ENCODE results near the gene SOHLH2. TPM values are rescaled to one million over a fixed set of nuclear protein-coding genes. Genes with fewer than 3 reads are reported as not detected.

The SOHLH2 gene
- total RNA-seq, 2 experiments from 2014 or later = not detected

- H3K9me3 Mint-ChIP-seq (ENCODE audit: low read depth) = no peaks in the 10 kb centered on the region
- DNase-seq (no peak), ATAC-seq (no peak)
- no peaks in the 10 kb centered on the region for H3K4me1 Mint-ChIP-seq
- no peak overlapping the region for H3K27ac Mint-ChIP-seq
- no peaks in the 10 kb centered on the region for H3K36me3 Mint-ChIP-seq
- CTCF ChIA-PET = no interaction called here
- no peak overlapping the region for H3K4me3 Mint-ChIP-seq
- H3K27me3 Mint-ChIP-seq = no peaks in the 10 kb centered on the region
These were observed 50.5 kb downstream of the SOHLH2 start for GRCh38 chr13:36163809-36164308.

- Mint-ChIP-seq H3K4me3 (no peak overlapping the region), H3K4me1 (no peaks in the 10 kb centered on the region), H3K27ac (no peak overlapping the region), H3K36me3 (no peaks in the 10 kb centered on the region), H3K9me3 (ENCODE audit: low read depth) (no peaks in the 10 kb centered on the region), H3K27me3 (no peaks in the 10 kb centered on the region)
- CTCF ChIA-PET = no interaction called here
- ATAC-seq (no peak), DNase-seq (no peak)
These were observed 51.1 kb downstream of the SOHLH2 start for GRCh38 chr13:36163286-36163685.

GRCh38 chr13:36160297-36160696, 54.1 kb downstream of the SOHLH2 start:
- Mint-ChIP-seq H3K27me3 (no peaks in the 10 kb centered on the region), H3K36me3 (no peaks in the 10 kb centered on the region), H3K4me1 (no peaks in the 10 kb centered on the region), H3K27ac (no peak overlapping the region), H3K4me3 (no peak overlapping the region), H3K9me3 (ENCODE audit: low read depth) (no peaks in the 10 kb centered on the region)
- ATAC-seq (no peak), DNase-seq (no peak)
- CTCF ChIA-PET = no interaction called here

DNA sequence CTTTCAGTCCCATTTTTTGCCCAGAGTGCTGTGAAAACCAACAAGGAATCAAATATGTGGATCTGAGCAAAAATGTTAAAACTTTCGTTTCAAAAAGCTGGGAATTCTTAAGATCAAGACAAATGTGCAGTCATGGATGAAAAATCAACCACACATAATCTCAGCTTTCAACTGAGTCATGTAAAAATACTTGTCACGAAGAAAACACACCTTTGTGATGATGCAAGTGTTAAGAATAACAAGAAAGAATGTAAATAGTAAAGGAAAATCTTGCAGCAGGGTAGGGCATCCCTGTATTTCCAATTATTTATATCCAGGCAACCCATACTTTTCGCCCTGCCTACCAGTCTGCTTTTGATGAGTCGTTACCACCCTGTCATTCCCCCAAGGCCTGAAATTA, 55.7 kb downstream of the SOHLH2 start:
- Mint-ChIP-seq H3K27me3 (no peaks in the 10 kb centered on the region), H3K4me1 (no peaks in the 10 kb centered on the region), H3K36me3 (no peaks in the 10 kb centered on the region), H3K9me3 (ENCODE audit: low read depth) (peaks cover 2% of the 10 kb centered on the region), H3K27ac (no peak overlapping the region), H3K4me3 (no peak overlapping the region)
- CTCF ChIA-PET = no interaction called here
- ATAC-seq (no peak), DNase-seq (no peak)

- DNase-seq = no peak
- Mint-ChIP-seq H3K9me3 (ENCODE audit: low read depth) (peaks cover 6% of the 10 kb centered on the region), H3K27ac (no peak overlapping the region), H3K36me3 (no peaks in the 10 kb centered on the region), H3K4me1 (no peaks in the 10 kb centered on the region), H3K4me3 (no peak overlapping the region), H3K27me3 (no peaks in the 10 kb centered on the region)
- CTCF ChIA-PET = no interaction called here
- no peak for ATAC-seq
These were observed 56.9 kb downstream of the SOHLH2 start for GRCh38 chr13:36157480-36157879.

DNA sequence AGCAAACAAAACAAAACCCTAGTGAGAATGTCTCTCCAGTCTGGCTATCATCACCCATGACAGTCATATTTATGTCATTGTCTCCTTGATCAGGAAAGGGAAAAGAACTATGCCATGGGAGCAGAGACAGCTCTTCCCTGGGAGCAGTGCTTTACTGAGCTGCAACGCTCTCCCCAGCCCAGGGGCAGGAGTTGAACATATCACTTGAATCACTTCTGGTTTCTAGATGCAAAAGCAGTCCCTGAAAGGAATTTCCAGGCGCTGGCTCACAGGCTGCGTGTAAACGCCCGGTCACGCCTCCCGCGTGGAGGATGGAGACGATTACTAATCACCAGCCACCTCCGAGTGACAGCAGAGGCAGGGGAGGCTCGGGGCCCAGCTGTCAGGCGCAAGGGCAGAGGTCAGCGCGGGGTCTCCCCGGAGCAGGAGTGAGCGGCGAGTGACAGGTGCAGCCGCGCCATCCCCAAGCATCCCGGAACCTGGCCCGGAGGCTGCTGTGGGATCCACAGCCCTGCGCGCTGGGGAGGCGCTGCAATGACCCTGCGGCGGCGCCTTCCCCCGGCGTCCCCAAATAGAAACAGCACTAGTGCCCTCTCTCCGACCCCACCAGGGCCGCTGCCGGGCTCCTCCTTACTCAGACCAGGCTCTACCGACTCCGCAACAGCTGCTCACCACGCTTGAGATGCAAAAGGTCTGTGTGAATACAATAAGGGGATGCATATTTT, 59.6 kb downstream of the SOHLH2 start:
- CTCF ChIA-PET = no interaction called here

GRCh38 chr13:36151591-36151990, 62.8 kb downstream of the SOHLH2 start:
- Mint-ChIP-seq H3K27me3 (no peaks in the 10 kb centered on the region), H3K4me3 (no peak overlapping the region), H3K36me3 (no peaks in the 10 kb centered on the region), H3K4me1 (no peaks in the 10 kb centered on the region), H3K27ac (no peak overlapping the region), H3K9me3 (ENCODE audit: low read depth) (peaks cover 8% of the 10 kb centered on the region)
- no peak for DNase-seq
- no peak for ATAC-seq
- CTCF ChIA-PET = no interaction called here

More for the DNA sequence above, 59.6 kb downstream of the SOHLH2 start:
- no peaks in the 10 kb centered on the region for H3K4me1 Mint-ChIP-seq
- H3K27me3 Mint-ChIP-seq = no peaks in the 10 kb centered on the region
- no peak overlapping the region for H3K4me3 Mint-ChIP-seq
- no peak for ATAC-seq
- H3K27ac Mint-ChIP-seq = no peak overlapping the region
- no peak for DNase-seq
- H3K9me3 Mint-ChIP-seq (ENCODE audit: low read depth) = peaks cover 6% of the 10 kb centered on the region
- no peaks in the 10 kb centered on the region for H3K36me3 Mint-ChIP-seq

- no peak overlapping the region for H3K4me3 Mint-ChIP-seq
- no peak overlapping the region for H3K27ac Mint-ChIP-seq
- no peaks in the 10 kb centered on the region for H3K36me3 Mint-ChIP-seq
- CTCF ChIA-PET = no interaction called here
- DNase-seq (no peak), ATAC-seq (no peak)
- H3K4me1 Mint-ChIP-seq = no peaks in the 10 kb centered on the region
- no peaks in the 10 kb centered on the region for H3K27me3 Mint-ChIP-seq
- peaks cover 5% of the 10 kb centered on the region for H3K9me3 Mint-ChIP-seq (ENCODE audit: low read depth)
These were observed 65.9 kb downstream of the SOHLH2 start for GRCh38 chr13:36148446-36148845.

DNA sequence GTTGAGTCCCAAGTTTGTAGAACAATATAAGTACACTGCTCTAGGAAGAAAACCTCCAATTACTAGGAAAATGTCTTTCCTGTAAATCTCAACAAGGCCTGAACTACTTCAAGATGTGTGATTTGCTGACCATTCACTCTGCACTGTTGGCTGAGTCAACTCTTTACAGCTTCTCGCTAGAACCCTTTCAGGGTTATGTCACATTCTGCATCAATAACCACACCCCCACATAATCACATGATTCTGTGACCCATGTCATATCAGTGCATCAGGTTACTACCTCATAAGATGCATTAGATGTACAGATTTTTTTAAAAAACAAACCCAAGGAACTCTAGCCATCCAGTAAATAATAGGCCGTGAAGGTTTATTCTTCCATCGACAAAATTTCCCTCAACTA, 67.0 kb downstream of the SOHLH2 start:
- H3K4me3 Mint-ChIP-seq = no peak overlapping the region
- H3K27ac Mint-ChIP-seq = no peak overlapping the region
- DNase-seq (no peak), ATAC-seq (no peak)
- H3K27me3 Mint-ChIP-seq = no peaks in the 10 kb centered on the region
- no peaks in the 10 kb centered on the region for H3K4me1 Mint-ChIP-seq
- no peaks in the 10 kb centered on the region for H3K36me3 Mint-ChIP-seq
- peaks cover 2% of the 10 kb centered on the region for H3K9me3 Mint-ChIP-seq (ENCODE audit: low read depth)
- CTCF ChIA-PET = no interaction called here

DNA sequence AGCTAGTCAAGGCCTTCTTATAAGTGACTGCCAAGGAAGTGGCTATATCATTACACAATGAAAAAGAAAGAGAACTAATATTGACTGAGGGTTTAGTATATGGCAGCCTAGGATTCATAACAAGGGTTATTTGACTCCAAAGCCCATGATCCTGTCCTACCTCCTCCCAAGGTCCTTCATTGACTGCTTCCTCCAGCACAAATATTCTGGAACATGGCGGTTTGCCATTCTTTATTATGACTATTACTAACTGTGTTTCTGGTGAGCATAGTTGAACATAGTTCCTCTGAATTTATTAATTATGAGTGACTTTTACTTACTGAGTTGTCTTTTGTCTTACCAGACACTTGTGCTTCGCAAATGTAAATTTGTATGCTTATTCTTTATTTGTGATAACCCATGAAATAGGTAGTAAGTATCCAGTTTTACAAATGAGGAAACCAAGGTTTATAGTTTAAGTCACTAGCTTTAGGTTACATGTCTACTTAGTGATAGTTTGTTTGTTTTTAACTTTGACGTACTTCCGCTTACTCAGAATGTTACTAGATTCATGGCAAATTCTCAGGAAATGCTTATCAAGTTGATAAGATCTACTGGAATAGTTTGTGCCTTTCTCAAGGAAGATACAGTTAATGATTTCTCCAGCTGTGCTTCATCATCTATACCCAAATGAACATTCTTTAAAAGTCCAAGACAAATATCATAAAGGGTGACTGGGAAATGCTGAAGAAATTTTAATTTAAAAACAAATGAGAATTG, 67.7 kb downstream of the SOHLH2 start:
- CTCF ChIA-PET = no interaction called here
- no peak overlapping the region for H3K27ac Mint-ChIP-seq
- H3K27me3 Mint-ChIP-seq = no peaks in the 10 kb centered on the region
- H3K4me1 Mint-ChIP-seq = no peaks in the 10 kb centered on the region
- H3K9me3 Mint-ChIP-seq (ENCODE audit: low read depth) = peaks cover 2% of the 10 kb centered on the region
- H3K4me3 Mint-ChIP-seq = no peak overlapping the region
- no peak for ATAC-seq
- DNase-seq = no peak
- no peaks in the 10 kb centered on the region for H3K36me3 Mint-ChIP-seq

DNA sequence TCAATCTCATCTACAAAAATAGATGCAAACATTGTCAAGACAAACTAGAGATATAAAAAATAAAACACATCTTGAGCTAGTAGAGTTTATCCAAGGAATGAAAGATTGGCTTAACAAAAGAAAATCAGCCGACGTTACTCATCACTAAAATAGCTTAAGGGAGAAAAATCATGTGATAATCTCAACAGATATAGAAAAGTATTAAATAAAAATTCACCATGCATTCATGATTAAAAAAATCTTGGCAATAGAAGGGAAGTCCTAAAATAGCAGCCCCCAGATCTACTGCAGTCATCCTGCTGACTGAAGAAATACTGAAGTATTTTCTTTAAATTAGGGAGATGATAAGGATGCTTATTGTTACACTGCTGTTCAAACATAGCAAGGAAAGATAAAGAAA, 70.6 kb downstream of the SOHLH2 start:
- H3K4me1 Mint-ChIP-seq = no peaks in the 10 kb centered on the region
- H3K36me3 Mint-ChIP-seq = no peaks in the 10 kb centered on the region
- no peak overlapping the region for H3K27ac Mint-ChIP-seq
- ATAC-seq (no peak), DNase-seq (no peak)
- peaks cover 2% of the 10 kb centered on the region for H3K9me3 Mint-ChIP-seq (ENCODE audit: low read depth)
- no peak overlapping the region for H3K4me3 Mint-ChIP-seq
- no peaks in the 10 kb centered on the region for H3K27me3 Mint-ChIP-seq
- CTCF ChIA-PET = no interaction called here

DNA sequence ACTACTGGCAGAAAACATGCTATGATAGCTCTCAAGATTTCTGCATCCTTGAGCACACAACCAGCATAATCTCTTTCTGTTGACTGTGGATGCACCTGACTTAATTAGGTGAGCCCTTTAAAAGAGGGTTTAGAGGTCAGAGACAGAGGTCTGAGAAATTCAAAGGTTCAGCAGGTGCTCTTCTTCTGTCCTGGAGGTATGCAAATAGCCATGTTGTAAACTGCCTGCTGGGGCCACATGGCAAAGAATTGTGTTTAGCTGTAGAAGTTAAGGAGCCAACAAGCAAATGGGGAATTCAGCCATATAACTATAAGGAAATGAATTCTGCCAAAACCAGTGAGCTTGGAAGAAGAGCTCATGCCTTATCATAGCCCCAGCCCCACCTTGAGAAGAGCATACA, 71.6 kb downstream of the SOHLH2 start:
- H3K27me3 Mint-ChIP-seq = no peaks in the 10 kb centered on the region
- no peak overlapping the region for H3K4me3 Mint-ChIP-seq
- H3K36me3 Mint-ChIP-seq = no peaks in the 10 kb centered on the region
- DNase-seq (no peak), ATAC-seq (no peak)
- H3K9me3 Mint-ChIP-seq (ENCODE audit: low read depth) = no peaks in the 10 kb centered on the region
- no peak overlapping the region for H3K27ac Mint-ChIP-seq
- CTCF ChIA-PET = no interaction called here
- no peaks in the 10 kb centered on the region for H3K4me1 Mint-ChIP-seq

DNA sequence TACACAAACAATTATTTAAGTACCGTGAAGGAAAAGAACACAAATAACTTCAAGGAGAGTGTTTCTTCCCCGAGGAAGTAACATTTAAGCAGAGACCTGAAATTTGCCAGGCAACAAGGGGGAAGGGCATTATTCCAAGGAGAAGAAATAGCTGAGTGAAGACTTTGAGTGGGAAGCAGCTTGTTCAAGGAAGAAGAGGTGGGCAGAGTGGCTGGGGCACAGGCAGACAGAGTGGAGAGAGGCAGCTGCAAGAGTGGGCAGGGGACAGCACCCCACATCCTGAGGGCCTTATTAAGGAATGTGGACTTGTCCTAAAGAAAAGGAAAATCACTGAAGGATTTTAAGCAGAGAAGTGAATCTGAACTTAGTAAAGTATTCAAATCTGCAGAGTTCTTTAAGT, 78.5 kb downstream of the SOHLH2 start:
- Mint-ChIP-seq H3K27me3 (peaks cover 16% of the 10 kb centered on the region), H3K36me3 (no peaks in the 10 kb centered on the region), H3K4me1 (no peaks in the 10 kb centered on the region), H3K4me3 (no peak overlapping the region), H3K27ac (no peak overlapping the region), H3K9me3 (ENCODE audit: low read depth) (peaks cover 4% of the 10 kb centered on the region)
- CTCF ChIA-PET = no interaction called here
- DNase-seq = no peak
- ATAC-seq = no peak

DNA sequence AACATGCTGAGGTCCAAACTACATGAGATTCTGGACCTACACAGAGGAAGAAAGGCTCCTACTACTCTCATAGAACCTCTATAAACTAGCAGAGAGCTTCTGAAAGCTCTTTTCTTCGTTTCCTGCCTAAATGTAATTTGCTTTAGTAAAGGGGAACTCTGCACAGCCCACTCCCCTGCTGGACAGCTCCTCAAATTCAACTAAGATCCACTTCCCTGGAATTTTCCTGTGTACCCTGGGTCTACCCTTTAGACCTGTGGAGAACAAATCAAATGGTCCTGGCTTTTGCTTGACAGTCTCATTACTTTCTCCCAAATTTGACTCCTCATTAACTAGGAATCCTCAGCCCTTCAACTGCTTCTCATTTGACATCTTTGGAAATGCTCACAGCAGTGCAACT, 79.7 kb downstream of the SOHLH2 start:
- CTCF ChIA-PET = no interaction called here
- Mint-ChIP-seq H3K27ac (no peak overlapping the region), H3K9me3 (ENCODE audit: low read depth) (peaks cover 4% of the 10 kb centered on the region), H3K4me3 (no peak overlapping the region), H3K36me3 (no peaks in the 10 kb centered on the region), H3K4me1 (no peaks in the 10 kb centered on the region), H3K27me3 (peaks cover 25% of the 10 kb centered on the region)
- no peak for ATAC-seq
- no peak for DNase-seq
